Keratinocyte (primary cell): ENCODE measurements around the gene TMEM204. TPM values are rescaled to one million over a fixed set of nuclear protein-coding genes. Genes with fewer than 3 reads are reported as not detected.

Experiments used
- DNase-seq: peaks from one replicate; pipeline ENCODE4 v3.0.0-alpha.2; 2011; ENCODE audit warnings: low read depth, missing footprints, low spot score
- FAIRE-seq: peaks from 2 replicates; lab custom pipeline; 2011; peaks lifted over from hg19 to GRCh38; lab: Jason Lieb, UNC
- H2AFZ ChIP-seq: 2 replicates; pipeline ENCODE4 v1.6.0; 2012; ENCODE audit warnings: low read length, control low read depth, inconsistent platforms; ENCODE audit not compliant: control insufficient read depth
- H3K27ac ChIP-seq: 2 replicates; pipeline ENCODE4 v1.5.1; 2011; ENCODE audit warnings: low read length; ENCODE audit not compliant: control insufficient read depth, insufficient read depth
- H3K27me3 ChIP-seq: 3 replicates; pipeline ENCODE4 v1.6.0; 2011; ENCODE audit warnings: low read length; ENCODE audit not compliant: control insufficient read depth, insufficient read depth; ENCODE audit errors: extremely low read depth
- H3K36me3 ChIP-seq, 2 experiments: 2 replicates in 1 of 2; 3 replicates in 1 of 2; pipeline ENCODE4 v1.5.1; 2011; ENCODE audit warnings: low read length in 2 of 2, mild to moderate bottlenecking in 1 of 2; ENCODE audit not compliant: control insufficient read depth in 2 of 2, insufficient read depth in 2 of 2; ENCODE audit errors: extremely low read depth in 1 of 2
- H3K4me1 ChIP-seq: 3 replicates; pipeline ENCODE4 v1.5.1; 2011; ENCODE audit warnings: low read length; ENCODE audit not compliant: control insufficient read depth, insufficient read depth; ENCODE audit errors: extremely low read depth
- H3K4me2 ChIP-seq: 3 replicates; pipeline ENCODE4 v1.6.0; 2011; ENCODE audit warnings: low read depth, low read length; ENCODE audit not compliant: control insufficient read depth, insufficient read depth; ENCODE audit errors: extremely low read depth
- H3K4me3 ChIP-seq, 3 experiments: fragments of 200-600 bp in 1 of 3; sonication (generic) in 1 of 3; 2 replicates in 2 of 3; 3 replicates in 1 of 3; pipeline ENCODE4 v1.5.1; 2011 to 2016; ENCODE audit warnings: low read length in 3 of 3, mild to moderate bottlenecking in 3 of 3, control low read depth in 2 of 3, inconsistent platforms in 1 of 3, low read depth in 1 of 3, mixed read lengths in 1 of 3, mixed run types in 1 of 3, moderate library complexity in 1 of 3; ENCODE audit not compliant: control insufficient read depth in 2 of 3, insufficient read depth in 2 of 3; ENCODE audit errors: extremely low read depth in 1 of 3
- H3K79me2 ChIP-seq: 2 replicates; pipeline ENCODE4 v1.6.0; 2012; ENCODE audit warnings: low read length; ENCODE audit not compliant: control insufficient read depth, insufficient read depth
- H3K9ac ChIP-seq: 3 replicates; pipeline ENCODE4 v1.6.0; 2011; ENCODE audit warnings: low read length; ENCODE audit not compliant: control insufficient read depth, insufficient read depth; ENCODE audit errors: extremely low read depth
- H3K9me1 ChIP-seq: 3 replicates; pipeline ENCODE4 v1.6.0; 2011; ENCODE audit warnings: low read length; ENCODE audit not compliant: control insufficient read depth, insufficient read depth; ENCODE audit errors: extremely low read depth
- H3K9me3 ChIP-seq: 2 replicates; pipeline ENCODE4 v1.5.1; 2012; ENCODE audit warnings: low read depth, low read length; ENCODE audit not compliant: control insufficient read depth
- H4K20me1 ChIP-seq: 3 replicates; pipeline ENCODE4 v1.6.0; 2011; ENCODE audit warnings: low read length; ENCODE audit not compliant: control insufficient read depth, insufficient read depth; ENCODE audit errors: extremely low read depth
- EZH2 ChIP-seq: IDR thresholded peaks from one replicate; pipeline ENCODE4 v1.6.1; 2012; ENCODE audit warnings: inconsistent platforms, mild to moderate bottlenecking, low read length, moderate library complexity
- dilution Hi-C: fragments of 300-500 bp; cut with MboI; formaldehyde crosslinking; loops from one replicate; pipeline ENCODE4 v1.7.0; 2020; ENCODE audit warnings: low sequenced_read_pairs; ENCODE audit not compliant: extremely low pct_ligation_motif_present
- polyA plus RNA-seq, 5 experiments: library from polyadenylated mRNA; depleted of rRNA in 3 of 5; stranded (reverse) in 3 of 5; stranded (forward) in 1 of 5; unstranded in 1 of 5; fragments of >200 nt; gene quantifications; 1 replicate in 1 of 5; 2 replicates in 3 of 5; 3 replicates in 1 of 5; pipeline versions ENCODE4 v1.2.1 to v1.2.3, GENCODE V29; 2011 to 2012; ENCODE audit warnings: missing spikeins in 2 of 5, low read depth in 1 of 5, low replicate concordance in 1 of 5
- TF ChIP-seq, protein P1 (sequence below), 3 experiments: IDR thresholded peaks in 1 of 3; conservative IDR thresholded peaks in 1 of 3; optimal IDR thresholded peaks in 1 of 3; 2 replicates in 2 of 3; 3 replicates in 1 of 3; pipeline versions ENCODE3 to v1.5.1; 2011; ENCODE audit warnings: low read length in 3 of 3, mild to moderate bottlenecking in 3 of 3, moderate library complexity in 2 of 3, control low read depth in 1 of 3, inconsistent platforms in 1 of 3; ENCODE audit not compliant: insufficient read depth in 2 of 3; ENCODE audit errors: extremely low read depth in 1 of 3

The TMEM204 gene
- polyA plus RNA-seq, 1 donor (not counting 4 experiments of a cell fraction or from before 2014, with no cell fraction given), result 1.0 TPM

DNA sequence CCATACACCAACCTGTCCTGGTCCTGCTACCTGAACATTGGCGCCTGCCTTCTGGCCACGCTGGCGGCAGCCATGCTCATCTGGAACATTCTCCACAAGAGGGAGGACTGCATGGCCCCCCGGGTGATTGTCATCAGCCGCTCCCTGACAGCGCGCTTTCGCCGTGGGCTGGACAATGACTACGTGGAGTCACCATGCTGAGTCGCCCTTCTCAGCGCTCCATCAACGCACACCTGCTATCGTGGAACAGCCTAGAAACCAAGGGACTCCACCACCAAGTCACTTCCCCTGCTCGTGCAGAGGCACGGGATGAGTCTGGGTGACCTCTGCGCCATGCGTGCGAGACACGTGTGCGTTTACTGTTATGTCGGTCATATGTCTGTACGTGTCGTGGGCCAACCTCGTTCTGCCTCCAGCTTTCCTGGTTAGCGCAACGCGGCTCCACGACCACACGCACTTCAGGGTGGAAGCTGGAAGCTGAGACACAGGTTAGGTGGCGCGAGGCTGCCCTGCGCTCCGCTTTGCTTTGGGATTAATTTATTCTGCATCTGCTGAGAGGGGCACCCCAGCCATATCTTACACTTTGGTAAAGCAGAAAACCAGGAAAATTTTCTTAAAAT lies 21.5 kb downstream of the TMEM204 start:
- dilution Hi-C loops, result no loop called here
- Histone ChIP-seq H3K27me3 (no peaks in the 10 kb centered on the region), H3K27ac (no peak overlapping the region), H3K79me2 (no peaks in the 10 kb centered on the region), H3K4me3 (no peak overlapping the region), H4K20me1 (no peaks in the 10 kb centered on the region), H3K9me3 (no peaks in the 10 kb centered on the region), H3K9me1 (peaks cover 2% of the 10 kb centered on the region), H3K36me3 (peaks cover 2 to 8% of the 10 kb centered on the region in 2 experiments), H3K4me1 (peaks cover 3% of the 10 kb centered on the region), H3K9ac (no peak overlapping the region), H2AFZ (no peak overlapping the region), H3K4me2 (no peak overlapping the region)
- FAIRE-seq (no peak), DNase-seq (no peak)
- TF ChIP-seq, protein P1, sequence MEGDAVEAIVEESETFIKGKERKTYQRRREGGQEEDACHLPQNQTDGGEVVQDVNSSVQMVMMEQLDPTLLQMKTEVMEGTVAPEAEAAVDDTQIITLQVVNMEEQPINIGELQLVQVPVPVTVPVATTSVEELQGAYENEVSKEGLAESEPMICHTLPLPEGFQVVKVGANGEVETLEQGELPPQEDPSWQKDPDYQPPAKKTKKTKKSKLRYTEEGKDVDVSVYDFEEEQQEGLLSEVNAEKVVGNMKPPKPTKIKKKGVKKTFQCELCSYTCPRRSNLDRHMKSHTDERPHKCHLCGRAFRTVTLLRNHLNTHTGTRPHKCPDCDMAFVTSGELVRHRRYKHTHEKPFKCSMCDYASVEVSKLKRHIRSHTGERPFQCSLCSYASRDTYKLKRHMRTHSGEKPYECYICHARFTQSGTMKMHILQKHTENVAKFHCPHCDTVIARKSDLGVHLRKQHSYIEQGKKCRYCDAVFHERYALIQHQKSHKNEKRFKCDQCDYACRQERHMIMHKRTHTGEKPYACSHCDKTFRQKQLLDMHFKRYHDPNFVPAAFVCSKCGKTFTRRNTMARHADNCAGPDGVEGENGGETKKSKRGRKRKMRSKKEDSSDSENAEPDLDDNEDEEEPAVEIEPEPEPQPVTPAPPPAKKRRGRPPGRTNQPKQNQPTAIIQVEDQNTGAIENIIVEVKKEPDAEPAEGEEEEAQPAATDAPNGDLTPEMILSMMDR (optimal IDR thresholded peaks at IDR 0.05 in 1 of 3, IDR thresholded peaks at IDR 0.05 in 1 of 3, conservative IDR thresholded peaks at IDR 0.05 in 1 of 3; ENCODE audit: extremely low read depth in 1 of 3, insufficient read depth in 2 of 3, low read length in 3 of 3), result no peak
- TF ChIP-seq EZH2, result no peak

GRCh38 chr16:1556254-1556653 lies 22.8 kb downstream of the TMEM204 start:
- Histone ChIP-seq H3K27ac (no peak overlapping the region), H3K9me1 (peaks cover 2% of the 10 kb centered on the region), H4K20me1 (no peaks in the 10 kb centered on the region), H3K27me3 (no peaks in the 10 kb centered on the region), H3K4me1 (peaks cover 3% of the 10 kb centered on the region), H3K4me3 (no peak overlapping the region), H3K9me3 (no peaks in the 10 kb centered on the region), H3K79me2 (no peaks in the 10 kb centered on the region), H3K9ac (no peak overlapping the region), H3K4me2 (no peak overlapping the region), H3K36me3 (peaks cover 2 to 11% of the 10 kb centered on the region in 2 experiments), H2AFZ (no peak overlapping the region)
- DNase-seq (no peak), FAIRE-seq (no peak)
- TF ChIP-seq, protein P1 (optimal IDR thresholded peaks at IDR 0.05 in 1 of 3, IDR thresholded peaks at IDR 0.05 in 1 of 3, conservative IDR thresholded peaks at IDR 0.05 in 1 of 3; ENCODE audit: extremely low read depth in 1 of 3, insufficient read depth in 2 of 3, low read length in 3 of 3), result peak; percentile 24 to 51 (median 45)
- TF ChIP-seq EZH2, result no peak
- dilution Hi-C loops, result no loop called here
